ENCODE results near the gene GFOD2.

GFOD2 gene

DNA sequence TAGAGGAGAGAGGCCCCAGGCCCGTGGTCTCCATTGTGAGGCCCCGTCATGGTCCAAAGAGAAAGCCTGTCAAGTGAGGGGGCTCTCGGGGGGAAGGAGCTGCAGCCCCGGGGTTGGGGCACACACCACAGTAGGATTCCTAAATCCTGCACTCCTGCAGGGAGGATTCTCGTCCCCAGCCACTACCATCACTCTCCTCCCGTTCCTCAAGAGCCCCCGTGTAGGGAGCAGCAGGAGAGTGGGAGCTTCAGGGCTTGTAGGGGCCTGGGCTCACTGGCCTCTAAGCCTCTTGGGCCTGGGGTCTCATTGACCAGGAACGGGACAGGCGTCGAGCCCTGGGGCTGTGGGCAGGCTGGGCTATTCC lies 51.7 kb downstream of the GFOD2 start:
- TF ChIP-seq, protein P1, sequence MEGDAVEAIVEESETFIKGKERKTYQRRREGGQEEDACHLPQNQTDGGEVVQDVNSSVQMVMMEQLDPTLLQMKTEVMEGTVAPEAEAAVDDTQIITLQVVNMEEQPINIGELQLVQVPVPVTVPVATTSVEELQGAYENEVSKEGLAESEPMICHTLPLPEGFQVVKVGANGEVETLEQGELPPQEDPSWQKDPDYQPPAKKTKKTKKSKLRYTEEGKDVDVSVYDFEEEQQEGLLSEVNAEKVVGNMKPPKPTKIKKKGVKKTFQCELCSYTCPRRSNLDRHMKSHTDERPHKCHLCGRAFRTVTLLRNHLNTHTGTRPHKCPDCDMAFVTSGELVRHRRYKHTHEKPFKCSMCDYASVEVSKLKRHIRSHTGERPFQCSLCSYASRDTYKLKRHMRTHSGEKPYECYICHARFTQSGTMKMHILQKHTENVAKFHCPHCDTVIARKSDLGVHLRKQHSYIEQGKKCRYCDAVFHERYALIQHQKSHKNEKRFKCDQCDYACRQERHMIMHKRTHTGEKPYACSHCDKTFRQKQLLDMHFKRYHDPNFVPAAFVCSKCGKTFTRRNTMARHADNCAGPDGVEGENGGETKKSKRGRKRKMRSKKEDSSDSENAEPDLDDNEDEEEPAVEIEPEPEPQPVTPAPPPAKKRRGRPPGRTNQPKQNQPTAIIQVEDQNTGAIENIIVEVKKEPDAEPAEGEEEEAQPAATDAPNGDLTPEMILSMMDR (conservative IDR thresholded peaks at IDR 0.05; ENCODE audit: low read depth, low read length): no peak
- DNase-seq (ENCODE audit: low read depth): no peak
- no peak overlapping the region for H3K4me3 ChIP-seq (ENCODE audit: low read length)

DNA sequence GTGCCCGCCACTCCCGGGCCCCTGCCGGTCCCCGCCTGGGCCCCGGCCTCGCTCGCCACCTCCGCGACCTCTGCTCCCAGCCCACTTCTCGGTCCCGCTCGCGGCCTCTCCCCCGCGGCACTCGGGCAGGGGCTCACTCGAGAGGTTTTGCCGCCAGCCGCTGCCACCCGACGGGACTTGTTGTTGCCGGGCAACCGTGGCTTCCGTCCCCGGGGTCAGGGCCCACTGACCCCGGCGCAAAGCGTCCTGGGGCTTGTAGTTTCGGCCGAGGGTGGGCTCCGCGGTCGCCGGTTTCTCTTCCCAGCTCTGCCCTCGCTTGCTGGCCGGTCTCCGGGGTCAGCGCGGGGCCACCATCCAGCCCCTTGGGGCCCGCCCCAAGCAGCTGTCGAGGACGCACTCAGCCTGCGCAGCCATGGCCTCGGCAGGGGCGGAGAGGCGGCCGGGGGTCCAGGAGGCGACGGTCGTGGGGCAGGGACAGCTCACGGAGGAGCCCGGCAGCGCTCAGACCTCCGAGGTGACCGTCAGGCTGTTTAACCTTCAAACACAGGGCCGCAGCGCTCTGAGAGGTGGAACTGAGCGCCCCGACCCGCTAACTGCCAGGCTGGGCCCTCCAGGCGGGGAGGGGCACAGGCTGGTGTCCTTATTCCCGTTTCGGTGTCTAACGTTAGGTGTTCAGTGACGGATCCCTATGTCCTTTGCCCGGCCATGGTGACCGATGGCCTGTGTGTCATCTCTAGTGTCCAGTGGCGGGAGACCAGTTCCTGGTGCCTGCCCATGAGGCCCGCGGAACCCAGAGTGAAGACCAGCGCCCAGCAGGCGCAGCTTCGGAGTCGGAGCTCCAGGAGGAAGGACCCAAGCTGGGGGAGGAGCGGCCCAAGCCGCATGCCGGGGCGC lies 52.3 kb downstream of the GFOD2 start, which contains the start of the genes C16orf86 and ENKD1:
C16orf86 (plus strand) TSS at position 256 of the 894 bp plus-strand sequence; CDS start at position 413, 157 bp downstream.
ENKD1 (minus strand) TSS at position 192 of the 894 bp plus-strand sequence. CDS start 308 bp downstream, outside the sequence.
- H3K4me3 ChIP-seq (ENCODE audit: low read length): peak within 1 kb of the TSS; percentile 58
- TF ChIP-seq, protein P1 (conservative IDR thresholded peaks at IDR 0.05; ENCODE audit: low read depth, low read length): no peak
- no peak for DNase-seq (ENCODE audit: low read depth)

DNA sequence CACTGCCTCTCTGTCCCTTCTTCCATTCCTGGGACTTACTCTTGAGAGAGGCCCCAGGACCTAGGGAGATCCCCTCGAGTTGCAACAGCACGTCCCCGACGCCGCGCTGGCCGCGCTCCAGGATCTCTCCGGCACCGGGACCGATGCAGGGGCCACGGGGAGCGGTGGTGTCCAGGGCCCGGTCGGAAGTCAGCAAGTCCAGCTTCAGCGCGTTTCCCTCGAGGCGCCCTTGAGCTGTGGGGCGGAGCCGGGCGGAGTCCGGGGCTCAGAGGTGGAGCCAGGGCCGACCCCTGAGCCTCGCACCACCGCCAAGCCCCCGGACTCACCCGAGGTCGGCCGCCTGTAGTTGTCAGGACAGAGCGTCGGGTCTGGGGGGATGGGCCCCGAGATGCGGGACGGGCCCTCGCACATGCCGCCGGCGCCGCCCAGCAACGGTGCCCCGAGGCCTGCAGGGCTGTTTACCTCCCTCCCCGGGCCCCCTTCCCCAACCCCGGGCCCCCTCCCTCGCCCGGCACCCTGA lies 53.0 kb downstream of the GFOD2 start:
- DNase-seq (ENCODE audit: low read depth): no peak
- H3K4me3 ChIP-seq (ENCODE audit: low read length): peak overlapping the region; percentile 58
- TF ChIP-seq, protein P1 (conservative IDR thresholded peaks at IDR 0.05; ENCODE audit: low read depth, low read length): no peak

DNA sequence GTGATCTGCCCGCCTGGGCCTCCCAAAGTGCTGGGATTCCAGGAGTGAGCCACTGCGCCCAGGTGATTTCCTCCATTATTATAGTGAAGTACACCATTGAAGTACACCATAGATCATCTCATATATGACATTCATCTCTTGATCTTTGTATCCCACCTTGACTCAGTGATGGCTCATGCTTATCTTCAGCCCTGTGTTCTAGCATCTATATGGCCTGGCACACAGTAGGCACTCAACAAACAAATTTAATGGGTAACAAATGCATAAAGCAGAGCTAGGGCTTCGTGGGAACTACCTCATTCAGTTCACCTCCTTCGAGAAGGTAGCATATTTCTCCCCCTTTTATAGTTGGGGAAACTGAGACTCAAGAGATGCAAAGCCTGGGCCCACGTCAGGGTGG lies 53.5 kb downstream of the GFOD2 start:
- no peak for DNase-seq (ENCODE audit: low read depth)
- H3K4me3 ChIP-seq (ENCODE audit: low read length): peak overlapping the region; percentile 58
- TF ChIP-seq, protein P1 (conservative IDR thresholded peaks at IDR 0.05; ENCODE audit: low read depth, low read length): no peak

- no peak overlapping the region for H3K4me3 ChIP-seq (ENCODE audit: low read length)
- TF ChIP-seq, protein P1 (conservative IDR thresholded peaks at IDR 0.05; ENCODE audit: low read depth, low read length): no peak
- DNase-seq (ENCODE audit: low read depth): no peak
Measured at GRCh38 chr16:67664871-67665270, 54.2 kb downstream of the GFOD2 start.

GRCh38 chr16:67664258-67664657 lies 54.9 kb downstream of the GFOD2 start:
- DNase-seq (ENCODE audit: low read depth): no peak
- TF ChIP-seq, protein P1 (conservative IDR thresholded peaks at IDR 0.05; ENCODE audit: low read depth, low read length): no peak
- H3K4me3 ChIP-seq (ENCODE audit: low read length): no peak overlapping the region

DNA sequence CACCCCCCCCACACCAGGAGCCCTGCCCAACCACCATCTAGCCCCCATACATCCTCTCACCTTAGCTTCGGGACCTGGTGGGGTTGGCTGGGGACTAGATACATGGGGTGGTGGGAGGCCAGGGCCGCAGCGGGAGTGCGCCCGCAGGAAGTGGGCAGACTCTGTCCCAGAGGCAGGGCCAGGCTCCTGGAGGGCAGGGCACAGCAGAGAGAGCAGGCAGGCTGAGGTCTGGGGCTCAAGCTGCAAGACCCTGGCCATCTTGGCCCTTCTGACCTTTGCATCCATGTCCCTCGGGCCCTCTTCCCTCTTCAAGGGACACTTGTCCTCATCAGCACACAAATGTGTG lies 55.3 kb downstream of the GFOD2 start:
- no peak for DNase-seq (ENCODE audit: low read depth)
- no peak overlapping the region for H3K4me3 ChIP-seq (ENCODE audit: low read length)
- TF ChIP-seq, protein P1 (conservative IDR thresholded peaks at IDR 0.05; ENCODE audit: low read depth, low read length): no peak
